Calu3 (cell line): Measurements from ENCODE around the gene PRSS1. TPM values are rescaled to one million over a fixed set of nuclear protein-coding genes. Genes with fewer than 3 reads are reported as not detected.

ENCODE experiments used
- BruUV-seq: library from RNA; stranded (reverse); fragments of 400-500 nt; replicated peaks from 2 replicates; lab custom pipeline; 2021; lab: Mats Ljungman, UMichigan
- CTCF ChIA-PET: fragments of 300-600 bp; sonication (Branson Sonifier 250); formaldehyde crosslinking; loops from one replicate; lab custom pipeline; 2022; ENCODE audit warnings: antibody characterized with exemption; lab: Charles Lee
- DNase-seq: peaks from one replicate; pipeline ENCODE4 v3.0.0; 2022
- H3K27ac Mint-ChIP-seq: one replicate; pipeline ENCODE4 v1.8.0; 2022; ENCODE audit warnings: mixed read lengths; ENCODE audit not compliant: unreplicated experiment
- H3K27me3 Mint-ChIP-seq: one replicate; pipeline ENCODE4 v1.8.0; 2022; ENCODE audit warnings: mixed read lengths; ENCODE audit not compliant: unreplicated experiment
- H3K36me3 Mint-ChIP-seq: one replicate; pipeline ENCODE4 v1.8.0; 2022; ENCODE audit warnings: mild to moderate bottlenecking, moderate library complexity, mixed read lengths; ENCODE audit not compliant: insufficient read depth, unreplicated experiment
- H3K4me1 Mint-ChIP-seq: one replicate; pipeline ENCODE4 v1.8.0; 2022; ENCODE audit warnings: mild to moderate bottlenecking, low read depth, mixed read lengths; ENCODE audit not compliant: unreplicated experiment
- H3K4me3 Mint-ChIP-seq: one replicate; pipeline ENCODE4 v1.8.0; 2022; ENCODE audit warnings: mild to moderate bottlenecking, low read depth, moderate library complexity, mixed read lengths; ENCODE audit not compliant: unreplicated experiment
- H3K9me3 Mint-ChIP-seq: one replicate; pipeline ENCODE4 v1.8.0; 2022; ENCODE audit warnings: low read depth, mixed read lengths; ENCODE audit not compliant: unreplicated experiment
- CTCF ChIP-seq: fragments of 200-600 bp; IDR thresholded peaks from one replicate; pipeline ENCODE4 v1.8.0; 2022; ENCODE audit warnings: antibody characterized with exemption; ENCODE audit not compliant: unreplicated experiment
- intact Hi-C: fragments of 100-400 bp; cut with micrococcal nuclease; formaldehyde crosslinking; loops from one replicate; pipeline ENCODE4 v1.10.0; 2022; ENCODE audit not compliant: unreplicated experiment
- total RNA-seq: library from RNA; stranded (reverse); gene quantifications from 2 replicates; pipeline ENCODE4 v1.2.3, GENCODE V29; 2022

The PRSS1 gene
- total RNA-seq, 1 experiment from 2014 or later = 16.8 TPM

DNA sequence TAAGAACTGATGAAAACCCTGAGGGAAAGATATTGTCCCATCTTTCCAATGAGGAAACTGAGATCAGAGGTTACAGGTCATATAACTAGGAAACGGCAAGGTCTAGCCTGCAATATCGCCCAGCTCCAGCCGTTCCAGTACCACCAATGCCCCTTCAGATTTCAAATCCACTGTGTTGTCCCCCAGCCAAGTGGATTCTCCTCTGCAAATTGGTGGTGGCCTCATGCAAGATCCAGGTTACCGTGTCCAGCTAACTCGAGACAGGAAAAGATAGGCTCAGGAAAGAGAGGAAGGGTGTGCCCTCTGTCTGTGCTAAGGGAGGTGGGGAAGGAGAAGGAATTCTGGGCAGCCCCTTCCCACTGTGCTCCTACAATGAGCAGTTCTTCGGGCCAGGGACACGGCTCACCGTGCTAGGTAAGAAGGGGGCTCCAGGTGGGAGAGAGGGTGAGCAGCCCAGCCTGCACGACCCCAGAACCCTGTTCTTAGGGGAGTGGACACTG lies 46.8 kb downstream of the PRSS1 start:
- intact Hi-C loops = no loop called here
- no peak overlapping the region for H3K27ac Mint-ChIP-seq
- H3K4me3 Mint-ChIP-seq = no peak overlapping the region
- no peak for DNase-seq
- H3K36me3 Mint-ChIP-seq = peaks cover 5% of the 10 kb centered on the region
- CTCF ChIA-PET = no interaction called here
- no TSS peak for BruUV-seq
- H3K27me3 Mint-ChIP-seq = peaks cover 92% of the 10 kb centered on the region
- no peak for TF ChIP-seq CTCF
- H3K4me1 Mint-ChIP-seq = peaks cover 22% of the 10 kb centered on the region
- no peaks in the 10 kb centered on the region for H3K9me3 Mint-ChIP-seq

DNA sequence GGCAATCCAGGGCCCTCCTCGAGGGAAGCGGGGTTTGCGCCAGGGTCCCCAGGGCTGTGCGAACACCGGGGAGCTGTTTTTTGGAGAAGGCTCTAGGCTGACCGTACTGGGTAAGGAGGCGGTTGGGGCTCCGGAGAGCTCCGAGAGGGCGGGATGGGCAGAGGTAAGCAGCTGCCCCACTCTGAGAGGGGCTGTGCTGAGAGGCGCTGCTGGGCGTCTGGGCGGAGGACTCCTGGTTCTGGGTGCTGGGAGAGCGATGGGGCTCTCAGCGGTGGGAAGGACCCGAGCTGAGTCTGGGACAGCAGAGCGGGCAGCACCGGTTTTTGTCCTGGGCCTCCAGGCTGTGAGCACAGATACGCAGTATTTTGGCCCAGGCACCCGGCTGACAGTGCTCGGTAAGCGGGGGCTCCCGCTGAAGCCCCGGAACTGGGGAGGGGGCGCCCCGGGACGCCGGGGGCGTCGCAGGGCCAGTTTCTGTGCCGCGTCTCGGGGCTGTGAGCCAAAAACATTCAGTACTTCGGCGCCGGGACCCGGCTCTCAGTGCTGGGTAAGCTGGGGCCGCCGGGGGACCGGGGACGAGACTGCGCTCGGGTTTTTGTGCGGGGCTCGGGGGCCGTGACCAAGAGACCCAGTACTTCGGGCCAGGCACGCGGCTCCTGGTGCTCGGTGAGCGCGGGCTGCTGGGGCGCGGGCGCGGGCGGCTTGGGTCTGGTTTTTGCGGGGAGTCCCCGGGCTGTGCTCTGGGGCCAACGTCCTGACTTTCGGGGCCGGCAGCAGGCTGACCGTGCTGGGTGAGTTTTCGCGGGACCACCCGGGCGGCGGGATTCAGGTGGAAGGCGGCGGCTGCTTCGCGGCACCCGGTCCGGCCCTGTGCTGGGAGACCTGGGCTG lies 47.5 kb downstream of the PRSS1 start:
- TF ChIP-seq CTCF = no peak
- Mint-ChIP-seq H3K4me1 (peaks cover 22% of the 10 kb centered on the region), H3K27me3 (peaks cover 95% of the 10 kb centered on the region), H3K9me3 (no peaks in the 10 kb centered on the region), H3K36me3 (peaks cover 5% of the 10 kb centered on the region), H3K4me3 (peak overlapping the region; percentile 36), H3K27ac (no peak overlapping the region)
- CTCF ChIA-PET = no interaction called here
- intact Hi-C loops = no loop called here
- BruUV-seq = no TSS peak
- DNase-seq = no peak

- BruUV-seq = no TSS peak
- intact Hi-C loops = no loop called here
- TF ChIP-seq CTCF = no peak
- CTCF ChIA-PET = interaction anchor here (0.6 kb wide), 1 partner anchor 261 kb away, joined by 3 read pairs; no protein-coding TSS in a partner anchor
- Mint-ChIP-seq H3K27ac (no peak overlapping the region), H3K4me3 (peak overlapping the region; percentile 36), H3K4me1 (peaks cover 22% of the 10 kb centered on the region), H3K36me3 (peaks cover 5% of the 10 kb centered on the region), H3K9me3 (no peaks in the 10 kb centered on the region), H3K27me3 (peaks cover 98% of the 10 kb centered on the region)
- DNase-seq = no peak
These were observed 48.4 kb downstream of the PRSS1 start for GRCh38 chr7:142797391-142798377.
